Activated CD8-positive, alpha-beta memory T cell treated with anti-CD3 and anti-CD28 coated beads, Interleukin-2, amount 10 ng/mL, durations not matched to agents 7 days and 5 days (primary cell): ENCODE data around the gene RBM10. TPM values are rescaled to one million over a fixed set of nuclear protein-coding genes. Genes with fewer than 3 reads are reported as not detected.

Source experiments
- ATAC-seq: fragments of 150-1000 bp; cut with Tn5 transposase; one replicate; pipeline ENCODE4 v1.10.0; 2021; ENCODE audit warnings: moderate library complexity
- CTCF ChIA-PET: fragments of 350-600 bp; sonication (Branson Sonifier 250); formaldehyde crosslinking; loops from one replicate; lab custom pipeline; 2021; ENCODE audit warnings: antibody characterized with exemption; lab: Charles Lee
- DNase-seq: peaks from one replicate; pipeline ENCODE4 v3.0.0-alpha.2; 2020
- H3K27ac Mint-ChIP-seq: one replicate; pipeline ENCODE4 v1.8.0; 2021; ENCODE audit warnings: mild to moderate bottlenecking, mixed read lengths
- H3K27me3 Mint-ChIP-seq: one replicate; pipeline ENCODE4 v1.8.0; 2021; ENCODE audit warnings: mixed read lengths
- H3K36me3 Mint-ChIP-seq: one replicate; pipeline ENCODE4 v1.8.0; 2021; ENCODE audit warnings: mild to moderate bottlenecking, mixed read lengths
- H3K4me1 Mint-ChIP-seq: one replicate; pipeline ENCODE4 v1.8.0; 2021; ENCODE audit warnings: mixed read lengths
- H3K4me3 Mint-ChIP-seq: one replicate; pipeline ENCODE4 v1.8.0; 2021; ENCODE audit warnings: mild to moderate bottlenecking, moderate library complexity, mixed read lengths
- H3K9me3 Mint-ChIP-seq: one replicate; pipeline ENCODE4 v1.8.0; 2022; ENCODE audit warnings: low read depth, mixed read lengths
- total RNA-seq, 2 experiments: library from RNA; stranded (reverse); gene quantifications; one replicate each; pipeline ENCODE4 v1.2.3, GENCODE V29; 2021

RBM10 gene
- total RNA-seq, 2 experiments from 2014 or later: 64.9 to 65.6 TPM

DNA sequence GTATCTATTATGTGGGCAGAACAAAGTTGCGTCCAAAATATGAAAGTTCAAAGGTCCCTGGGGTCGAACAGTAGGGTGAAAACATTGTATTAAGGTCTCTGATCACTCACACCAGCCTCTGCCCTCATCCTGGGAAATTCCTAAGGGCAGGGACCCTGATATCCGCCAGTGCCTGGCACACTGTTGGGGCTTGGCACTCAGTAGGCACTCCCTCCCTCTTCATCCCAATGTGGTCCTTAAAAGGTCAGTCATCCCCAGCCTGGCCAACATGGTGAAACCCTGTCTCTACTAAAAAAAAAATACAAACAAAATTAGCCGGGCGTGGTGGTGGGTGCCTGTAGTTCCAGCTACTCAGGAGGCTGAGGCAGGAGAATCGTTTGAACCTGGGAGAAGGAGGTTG, 6.8 kb upstream of the RBM10 start:
- no peaks in the 10 kb centered on the region for H3K27me3 Mint-ChIP-seq
- peaks cover 18% of the 10 kb centered on the region for H3K36me3 Mint-ChIP-seq
- H3K27ac Mint-ChIP-seq: no peak overlapping the region
- no peak overlapping the region for H3K4me3 Mint-ChIP-seq
- DNase-seq (no peak), ATAC-seq (no peak)
- H3K9me3 Mint-ChIP-seq: no peaks in the 10 kb centered on the region
- peaks cover 9% of the 10 kb centered on the region for H3K4me1 Mint-ChIP-seq
- CTCF ChIA-PET: no interaction called here

DNA sequence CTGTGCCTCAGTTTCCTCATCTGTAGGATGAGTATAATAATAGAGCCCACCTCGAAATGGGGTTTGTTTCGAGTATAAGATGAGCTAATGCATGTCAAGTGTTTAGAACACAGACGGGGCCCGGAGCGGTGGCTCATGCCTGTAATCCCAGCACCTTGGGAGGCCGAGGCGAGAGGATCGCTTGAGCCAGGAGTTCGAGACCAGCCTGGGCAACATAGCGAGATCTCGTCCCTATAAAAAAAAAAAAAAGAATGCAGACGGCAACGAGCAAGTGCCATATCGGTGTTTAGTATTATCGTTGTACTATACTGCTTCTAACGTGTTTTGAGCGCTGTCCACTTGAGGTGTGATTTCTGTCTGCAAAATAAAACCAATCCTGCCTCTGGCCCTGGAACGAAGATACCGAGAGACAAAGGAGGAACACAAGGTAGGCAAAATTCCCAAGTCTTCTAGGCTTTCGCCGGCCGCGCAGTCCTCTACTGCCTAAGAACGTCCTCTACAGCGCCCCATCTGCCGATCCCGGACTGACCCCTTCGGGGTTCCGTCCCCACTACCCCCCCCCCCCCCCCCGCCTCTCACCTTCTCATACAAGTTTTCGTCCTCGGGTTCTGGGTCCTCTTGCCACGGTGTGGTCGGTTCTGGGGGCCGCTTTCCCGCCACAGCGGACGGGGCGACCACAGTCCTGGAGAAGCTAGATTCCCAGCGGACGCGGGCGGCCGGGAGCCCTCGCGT, 961 bp upstream of the RBM10 start:
- CTCF ChIA-PET: interaction anchor here (1.2 to 1.5 kb wide), 6 partner anchors 9 to 378 kb away, joined by 3 to 10 read pairs (median 7); partner anchors contain the start of gene RP2
- Mint-ChIP-seq H3K4me3 (peak overlapping the region; percentile 98), H3K9me3 (no peaks in the 10 kb centered on the region), H3K4me1 (peaks cover 23% of the 10 kb centered on the region), H3K36me3 (peaks cover 33% of the 10 kb centered on the region), H3K27ac (peak overlapping the region; percentile 99), H3K27me3 (no peaks in the 10 kb centered on the region)
- ATAC-seq (peak; percentile 0), DNase-seq (no peak)

DNA sequence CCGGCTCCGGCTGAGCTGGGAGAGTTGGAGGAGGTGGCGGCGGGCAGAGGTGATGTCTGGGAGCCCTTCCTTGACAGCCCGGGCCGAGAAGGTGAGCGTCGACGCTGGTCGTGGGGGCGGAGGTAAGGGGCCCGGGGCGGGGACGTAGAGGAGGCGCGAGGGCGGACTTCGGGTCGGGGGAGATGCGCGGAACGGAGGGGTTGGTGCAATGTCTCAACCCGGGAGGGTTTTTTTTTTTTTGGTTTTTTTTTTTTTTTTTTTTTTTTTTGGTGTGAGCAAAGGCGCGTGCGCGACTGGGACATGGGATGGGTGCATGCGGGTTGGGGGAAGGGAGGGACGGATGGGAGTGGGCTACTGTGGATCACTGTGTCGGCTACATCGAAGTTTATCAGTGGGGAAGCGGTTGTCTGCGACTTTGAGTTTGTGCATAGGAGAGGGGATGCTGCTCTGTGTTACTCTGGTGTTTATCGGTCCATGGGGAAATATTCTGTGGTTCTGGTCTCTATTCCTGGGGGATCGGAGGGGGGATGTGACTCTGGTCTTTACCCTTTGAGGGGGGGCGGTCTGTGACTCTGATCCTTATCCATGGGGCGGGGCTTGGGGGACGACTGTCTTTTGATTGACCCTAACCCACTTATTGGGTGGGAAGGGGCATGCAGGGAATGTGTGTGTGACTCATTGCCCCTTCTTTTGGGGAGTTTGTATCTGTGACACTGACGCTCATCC, 537 bp downstream of the RBM10 start:
- ATAC-seq (peak; percentile 34), DNase-seq (no peak)
- Mint-ChIP-seq H3K4me1 (peaks cover 25% of the 10 kb centered on the region), H3K36me3 (peaks cover 39% of the 10 kb centered on the region), H3K9me3 (no peaks in the 10 kb centered on the region), H3K27me3 (no peaks in the 10 kb centered on the region), H3K27ac (peak overlapping the region; percentile 99), H3K4me3 (peak overlapping the region; percentile 98)
- CTCF ChIA-PET: interaction anchor here (0.6 to 1.5 kb wide), 7 partner anchors 11 to 377 kb away, joined by 3 to 10 read pairs (median 4); partner anchors contain the start of gene RP2

DNA sequence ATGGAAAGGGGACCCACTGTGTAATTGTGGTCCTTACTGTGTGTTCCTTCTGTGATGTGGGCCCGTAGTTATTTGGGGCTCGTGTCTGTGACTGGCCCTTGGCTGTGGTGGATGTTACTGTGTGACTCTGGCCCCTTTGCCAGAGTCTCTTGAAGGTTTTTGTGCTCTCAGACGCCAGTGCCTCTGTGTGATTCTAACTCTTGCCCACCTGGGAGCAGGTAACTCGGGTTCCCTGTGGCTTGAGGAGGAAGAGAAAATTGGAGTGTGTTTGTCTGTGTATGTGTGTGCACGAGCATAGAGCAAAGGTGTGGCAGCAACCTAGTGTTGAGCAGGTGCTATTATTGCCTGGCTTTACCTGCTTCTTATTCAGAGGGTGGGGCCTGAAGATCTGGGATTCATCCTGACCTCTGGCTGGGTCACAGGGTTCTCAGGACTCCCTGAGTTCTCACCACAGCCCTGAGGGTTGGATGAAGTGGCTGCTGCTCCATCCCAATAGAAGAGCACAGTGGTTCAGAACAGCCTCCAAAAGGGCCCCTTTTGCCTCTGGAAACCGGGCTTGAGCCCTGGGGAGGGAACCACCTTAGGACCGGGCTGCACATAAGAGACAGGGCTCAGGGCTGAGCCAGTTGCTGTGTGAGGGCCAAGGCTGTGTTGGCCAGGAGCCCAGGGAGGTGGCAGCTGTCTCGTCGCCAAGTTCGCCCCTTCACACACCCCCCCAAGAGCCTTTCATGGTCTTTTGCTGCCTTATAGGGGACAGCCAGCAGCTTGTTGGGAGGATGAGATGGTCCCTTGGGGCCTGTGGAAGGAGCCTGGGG, 1.3 kb downstream of the RBM10 start:
- Mint-ChIP-seq H3K27ac (peak overlapping the region; percentile 99), H3K4me1 (peaks cover 27% of the 10 kb centered on the region), H3K36me3 (peaks cover 37% of the 10 kb centered on the region), H3K9me3 (no peaks in the 10 kb centered on the region), H3K4me3 (peak overlapping the region; percentile 98), H3K27me3 (no peaks in the 10 kb centered on the region)
- no peak for DNase-seq
- ATAC-seq: no peak
- CTCF ChIA-PET: no interaction called here

DNA sequence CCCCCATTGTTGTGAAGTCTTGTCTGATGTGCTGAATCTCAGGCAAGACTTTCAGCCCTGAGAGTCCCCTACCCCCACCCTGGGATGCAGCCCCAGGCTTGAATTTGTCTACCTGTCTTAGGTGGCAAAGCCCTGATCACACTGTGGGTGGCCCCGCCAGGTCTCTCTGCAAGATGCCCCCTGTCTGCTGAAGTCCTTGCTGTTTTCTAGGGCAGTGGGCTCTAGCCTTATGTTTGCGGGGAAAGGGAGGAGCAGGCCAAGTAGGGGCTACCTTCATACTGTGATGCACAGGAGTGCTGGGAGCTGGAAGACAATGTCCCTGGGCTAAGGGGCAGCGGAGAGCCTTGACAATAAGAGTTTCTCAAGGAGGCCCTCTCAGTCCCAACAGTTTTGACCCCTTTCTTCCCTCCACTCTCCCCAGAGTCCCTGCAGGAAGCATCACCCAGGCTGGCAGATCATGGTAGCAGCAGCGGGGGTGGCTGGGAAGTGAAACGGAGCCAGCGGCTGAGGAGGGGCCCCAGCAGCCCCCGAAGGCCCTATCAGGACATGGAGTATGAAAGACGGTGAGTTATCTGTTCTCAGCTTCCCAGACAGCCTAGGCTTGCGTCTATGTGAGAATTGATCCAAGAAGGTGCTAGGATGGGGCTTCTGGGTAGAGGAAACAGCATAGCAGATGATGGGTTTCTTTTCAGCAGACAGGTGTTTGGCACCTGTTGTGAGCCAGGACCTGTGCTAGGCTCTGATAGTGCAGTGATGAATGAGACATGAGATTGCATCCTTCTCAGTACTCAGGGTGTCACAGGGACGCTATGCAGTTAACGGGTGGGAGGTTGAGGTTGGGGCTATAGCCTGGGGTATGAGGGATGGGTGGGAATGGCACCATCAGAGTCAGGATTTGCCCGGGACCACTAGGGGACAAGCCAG, 2.2 kb downstream of the RBM10 start:
- CTCF ChIA-PET: no interaction called here
- H3K4me3 Mint-ChIP-seq: peak overlapping the region; percentile 18
- ATAC-seq: no peak
- H3K4me1 Mint-ChIP-seq: peaks cover 26% of the 10 kb centered on the region
- DNase-seq: no peak
- H3K9me3 Mint-ChIP-seq: no peaks in the 10 kb centered on the region
- H3K36me3 Mint-ChIP-seq: peaks cover 35% of the 10 kb centered on the region
- peak overlapping the region; percentile 40 for H3K27ac Mint-ChIP-seq
- H3K27me3 Mint-ChIP-seq: no peaks in the 10 kb centered on the region

DNA sequence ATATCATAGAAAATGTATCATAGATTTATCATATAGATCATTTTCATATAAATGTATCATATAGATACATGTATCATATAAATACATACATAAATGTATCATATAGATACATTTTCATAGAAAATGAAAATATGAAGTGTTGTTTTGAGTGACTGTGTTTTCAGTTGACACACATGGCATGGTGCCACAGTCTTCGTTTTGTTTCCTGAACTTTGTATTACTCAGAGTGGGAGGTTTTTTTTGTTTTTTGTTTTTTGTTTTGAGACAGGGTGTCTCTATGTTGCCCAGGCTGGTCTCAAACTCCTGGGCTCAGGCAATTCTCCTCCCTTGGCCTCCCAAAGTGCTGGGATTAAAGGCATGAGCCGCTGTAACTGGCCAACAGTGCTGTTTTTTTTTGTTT, 3.9 kb downstream of the RBM10 start:
- CTCF ChIA-PET: no interaction called here
- Mint-ChIP-seq H3K36me3 (peaks cover 33% of the 10 kb centered on the region), H3K9me3 (no peaks in the 10 kb centered on the region)

DNA sequence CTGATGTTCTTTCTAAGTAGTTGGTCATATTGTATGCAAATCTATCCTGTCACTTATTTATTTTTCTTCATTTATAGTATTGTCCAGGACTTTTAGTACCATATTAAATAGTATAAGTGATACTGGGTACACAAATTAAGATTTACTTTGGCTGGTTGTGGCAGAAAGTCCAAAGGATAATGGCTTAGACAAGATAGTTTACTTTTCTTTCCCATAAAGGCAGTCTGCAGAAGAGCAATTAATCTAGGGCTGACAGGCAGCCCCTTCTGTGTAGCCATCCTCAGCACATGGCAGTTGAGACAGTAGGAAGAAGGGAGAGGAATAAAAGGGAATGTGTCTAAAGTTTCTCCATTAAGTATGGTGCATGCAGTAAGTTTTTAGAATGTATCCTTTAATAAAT, 6.4 kb downstream of the RBM10 start:
- Mint-ChIP-seq H3K27me3 (no peaks in the 10 kb centered on the region), H3K4me3 (no peak overlapping the region)

More for the DNA sequence above, 3.9 kb downstream of the RBM10 start:
- peaks cover 19% of the 10 kb centered on the region for H3K4me1 Mint-ChIP-seq
- no peak overlapping the region for H3K27ac Mint-ChIP-seq
- ATAC-seq (no peak), DNase-seq (no peak)
- H3K27me3 Mint-ChIP-seq: no peaks in the 10 kb centered on the region
- no peak overlapping the region for H3K4me3 Mint-ChIP-seq

DNA sequence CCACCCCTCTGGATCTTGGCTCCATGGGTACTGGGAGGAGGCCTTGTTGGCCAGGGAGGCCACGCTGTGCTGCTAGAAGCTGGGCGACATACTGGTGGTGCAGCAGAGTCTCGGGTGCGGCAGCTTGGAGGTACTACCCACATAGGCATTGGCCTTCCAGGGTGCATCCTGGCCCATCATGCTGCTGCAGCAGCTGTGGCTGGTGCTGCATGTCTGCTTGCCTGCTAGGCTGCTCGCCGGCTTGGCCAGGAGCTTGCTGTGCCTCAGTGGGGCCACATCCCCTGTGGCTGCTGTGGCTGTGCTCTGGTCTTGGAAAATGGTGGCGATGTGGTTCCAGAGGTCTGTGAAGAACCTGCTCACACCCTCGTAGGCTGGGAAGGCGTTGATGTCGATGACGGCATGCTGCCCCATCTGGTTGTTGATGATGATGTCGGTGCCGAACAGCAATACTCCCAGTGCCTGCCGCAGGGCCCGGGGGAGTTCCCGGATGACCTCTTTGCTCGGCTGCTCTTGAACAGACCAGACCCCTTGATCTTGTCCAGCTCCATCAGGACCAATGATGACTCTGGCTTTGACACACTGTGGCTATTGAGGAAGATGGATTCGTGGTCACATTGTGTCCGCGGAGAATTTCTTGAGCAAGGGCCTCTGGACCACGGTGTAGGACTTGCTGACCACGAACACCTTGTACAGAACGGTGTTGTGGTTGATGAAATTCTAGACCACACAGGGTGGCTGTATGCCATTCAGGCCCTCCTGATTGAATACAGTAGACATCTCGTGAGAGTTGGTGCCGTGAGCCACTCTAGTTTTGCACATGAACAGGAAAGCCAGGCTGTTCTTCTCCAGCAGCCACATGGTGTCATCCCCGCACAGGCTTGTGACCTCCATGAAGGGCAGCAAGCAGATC, 11.8 kb downstream of the RBM10 start:
- H3K36me3 Mint-ChIP-seq: peaks cover 39% of the 10 kb centered on the region
- CTCF ChIA-PET: no interaction called here
- DNase-seq: no peak
- no peak for ATAC-seq
- H3K27ac Mint-ChIP-seq: no peak overlapping the region
- H3K4me3 Mint-ChIP-seq: no peak overlapping the region
- no peaks in the 10 kb centered on the region for H3K9me3 Mint-ChIP-seq
- peaks cover 3% of the 10 kb centered on the region for H3K4me1 Mint-ChIP-seq
- H3K27me3 Mint-ChIP-seq: no peaks in the 10 kb centered on the region

More for the DNA sequence above, 6.4 kb downstream of the RBM10 start:
- H3K4me1 Mint-ChIP-seq: peaks cover 19% of the 10 kb centered on the region
- H3K36me3 Mint-ChIP-seq: peaks cover 45% of the 10 kb centered on the region
- no peaks in the 10 kb centered on the region for H3K9me3 Mint-ChIP-seq
- DNase-seq (no peak), ATAC-seq (no peak)
- no peak overlapping the region for H3K27ac Mint-ChIP-seq
- CTCF ChIA-PET: no interaction called here

DNA sequence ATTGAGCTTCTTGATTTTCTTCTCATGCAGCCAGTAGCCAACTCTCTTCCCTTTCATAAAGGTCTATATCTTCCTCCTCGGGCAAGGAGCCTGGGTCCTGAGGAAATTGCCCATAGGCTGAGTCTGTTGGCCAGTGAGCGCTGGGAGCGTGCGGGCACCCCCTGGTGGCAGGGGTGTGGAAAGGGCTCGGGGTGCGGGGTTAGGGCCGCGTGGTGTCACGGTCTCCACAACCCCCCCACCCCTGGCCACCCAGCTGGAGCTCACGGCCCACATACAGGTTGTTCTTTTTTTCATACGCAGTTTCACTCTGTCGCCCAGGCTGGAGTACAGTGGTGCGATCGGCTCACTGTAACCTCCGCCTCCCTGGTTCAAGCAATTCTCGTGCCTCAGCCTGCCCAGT, 13.1 kb downstream of the RBM10 start:
- ATAC-seq (no peak), DNase-seq (no peak)
- peaks cover 45% of the 10 kb centered on the region for H3K36me3 Mint-ChIP-seq
- H3K9me3 Mint-ChIP-seq: no peaks in the 10 kb centered on the region
- CTCF ChIA-PET: no interaction called here
- no peak overlapping the region for H3K4me3 Mint-ChIP-seq
- H3K4me1 Mint-ChIP-seq: peaks cover 3% of the 10 kb centered on the region
- no peaks in the 10 kb centered on the region for H3K27me3 Mint-ChIP-seq
- no peak overlapping the region for H3K27ac Mint-ChIP-seq

DNA sequence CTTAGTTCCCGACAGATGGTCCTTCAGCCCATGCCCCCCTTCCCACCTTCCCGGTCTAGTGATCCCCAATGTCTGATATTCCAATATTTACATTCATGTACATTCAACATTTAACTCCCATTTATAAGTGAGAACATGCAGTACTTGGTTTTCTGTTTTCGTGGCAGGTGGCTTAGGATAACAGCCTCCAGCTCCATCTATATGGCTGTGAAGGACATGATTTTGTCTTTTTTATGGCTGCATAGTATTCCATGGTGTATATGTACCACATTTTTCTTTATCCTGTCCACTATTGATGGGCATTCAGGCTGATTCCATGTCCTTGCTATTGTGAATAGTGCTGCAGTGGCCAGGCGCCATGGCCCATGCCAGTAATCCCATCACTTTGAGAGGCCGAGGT, 13.8 kb downstream of the RBM10 start:
- peaks cover 3% of the 10 kb centered on the region for H3K4me1 Mint-ChIP-seq
- no peaks in the 10 kb centered on the region for H3K27me3 Mint-ChIP-seq
- no peak overlapping the region for H3K4me3 Mint-ChIP-seq
- no peak for ATAC-seq
- no peaks in the 10 kb centered on the region for H3K9me3 Mint-ChIP-seq
- no peak for DNase-seq
- peaks cover 41% of the 10 kb centered on the region for H3K36me3 Mint-ChIP-seq
- CTCF ChIA-PET: no interaction called here
- H3K27ac Mint-ChIP-seq: no peak overlapping the region

DNA sequence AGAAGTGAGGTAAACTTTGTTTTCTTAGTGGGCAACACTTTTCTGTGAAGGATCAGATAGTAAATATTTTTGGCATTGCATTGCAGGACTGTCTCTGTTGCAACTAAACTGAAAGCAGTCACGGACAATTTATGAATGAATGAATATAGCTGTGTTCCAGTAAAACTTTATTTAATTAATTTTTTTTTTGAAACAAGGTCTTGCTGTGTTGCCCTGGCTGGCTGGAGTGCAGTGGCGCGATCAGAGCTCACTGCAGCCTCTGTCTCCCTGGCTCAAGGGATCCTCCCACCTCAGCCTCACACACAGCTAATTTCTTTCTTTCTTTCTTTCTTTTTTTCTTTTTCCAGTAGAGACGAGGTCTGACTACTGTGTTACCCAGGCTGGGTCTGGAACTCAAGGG, 15.8 kb downstream of the RBM10 start:
- DNase-seq (no peak), ATAC-seq (no peak)
- CTCF ChIA-PET: no interaction called here
- H3K9me3 Mint-ChIP-seq: no peaks in the 10 kb centered on the region
- peaks cover 3% of the 10 kb centered on the region for H3K4me1 Mint-ChIP-seq
- peaks cover 39% of the 10 kb centered on the region for H3K36me3 Mint-ChIP-seq
- no peak overlapping the region for H3K4me3 Mint-ChIP-seq
- no peak overlapping the region for H3K27ac Mint-ChIP-seq
- no peaks in the 10 kb centered on the region for H3K27me3 Mint-ChIP-seq
